Heart left ventricle (tissue), 13 donors: Measurements from ENCODE around the gene MITF.

Source experiments
- CTCF ChIP-seq, 12 donors: fragments of 200-600 bp; sonication (generic) in 4 of 12; IDR thresholded peaks; one replicate each; pipeline versions ENCODE4 v1.5.0 to v1.8.0; 2018 to 2022; ENCODE audit warnings: antibody characterized with exemption in 12 of 12, mild to moderate bottlenecking in 5 of 12
- POLR2A ChIP-seq, 2 donors: fragments of 450-650 bp; IDR thresholded peaks; one replicate each; pipeline ENCODE4 v1.6.1; 2017; ENCODE audit warnings: antibody characterized with exemption in 2 of 2, mild to moderate bottlenecking in 2 of 2, moderate library complexity in 2 of 2
- donor health status: ischemic (EF 13 %, LVEDD 7.1; RV severe dilation, severe dysfunction).
- donor health status: DM: no; HTN: yes; CAD: no.
- donor health status: DM: no; HTN: no; CAD: no.
- donor health status: ischemic (EF 25% LVEDD 6.9; RV normal size, moderate dysfunction).
- donor health status: ischemic (EF 25% LVEDD 5.7; RV mildly dilated, moderate dysfunction).
- donor health status: ischemic (EF 35%, LVEDD 5.7; RV mildly dilated, moderate dysfunction).
- donor health status: nonischemic (EF 11% LVEDD 7.7; RV severe dilation, severe dysfunction).
- donor health status: DM: yes; HTN: yes; CAD: no.
- donor health status: PGD.
- donor health status: ischemic (EF 29% LVEDD 5.4; RV normal size, mild dysfunction).
- donor health status: nonischemic (EF 23%, LVEDD 6.1; RV moderate dilation, normal function).

DNA sequence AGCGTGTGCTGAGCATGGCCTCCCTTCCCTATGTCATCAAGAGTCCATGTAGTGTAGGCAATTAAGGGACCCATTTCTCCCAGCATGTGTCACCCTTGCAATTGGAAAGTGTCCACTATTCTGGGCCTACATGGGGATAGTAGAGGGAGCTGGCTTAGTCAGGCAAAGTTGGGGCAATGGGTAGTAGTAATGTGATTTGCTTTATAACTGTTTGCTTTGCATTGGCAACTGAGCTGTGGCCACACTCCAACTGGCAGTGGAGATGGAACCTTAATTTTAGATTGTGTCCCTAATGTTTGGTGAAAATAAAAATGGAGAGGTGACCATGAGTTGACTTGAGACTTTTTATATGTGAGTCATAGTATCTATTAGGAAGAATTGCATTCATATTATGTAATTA, 162.5 kb downstream of the MITF start:
- no peak for TF ChIP-seq CTCF (IDR thresholded peaks at IDR 0.05)
- no peak for TF ChIP-seq POLR2A (IDR thresholded peaks at IDR 0.05)
